Pancreas (tissue), 10 donors: ENCODE measurements around the gene SFXN3. TPM values are rescaled to one million over a fixed set of nuclear protein-coding genes. Genes with fewer than 3 reads are reported as not detected.

Experiments
- ATAC-seq, 4 donors: fragments of 200-7000 bp; cut with Tn5 transposase; one replicate each; pipeline versions ENCODE4 v1.8.0 to v1.9.1; 2020; ENCODE audit warnings: mild to moderate bottlenecking in 4 of 4, moderate library complexity in 4 of 4
- DNase-seq, 6 donors: peaks; one replicate each; pipeline ENCODE4 v3.0.0-alpha.2; 2020
- FAIRE-seq: peaks from 2 replicates; lab custom pipeline; 2012; peaks lifted over from hg19 to GRCh38; lab: Jason Lieb, UNC
- H3K27ac ChIP-seq, 4 donors: fragments of 200-600 bp; sonication (generic); 1 replicate in 3 of 4; 2 replicates in 1 of 4; pipeline versions ENCODE4 v1.5.0 to v1.8.0; 2020
- H3K27me3 ChIP-seq, 4 donors: fragments of 200-600 bp; one replicate each; pipeline ENCODE4 v1.8.0; 2021
- H3K36me3 ChIP-seq, 3 donors: fragments of 200-600 bp; sonication (generic) in 1 of 3; one replicate each; pipeline versions ENCODE4 v1.5.0 to v1.8.0; 2020 to 2021
- H3K4me1 ChIP-seq, 3 donors: fragments of 200-600 bp; one replicate each; pipeline ENCODE4 v1.8.0; 2021
- H3K4me3 ChIP-seq, 4 donors: fragments of 200-600 bp; sonication (generic) in 2 of 4; one replicate each; pipeline versions ENCODE4 v1.5.0 to v1.8.0; 2020 to 2021
- H3K9me3 ChIP-seq, 4 donors: fragments of 200-600 bp; one replicate each; pipeline ENCODE4 v1.8.0; 2021
- WGBS, 2 donors: extraction: QIAGEN DNeasy Blood & Tissue Kit; methylation state at CpG; one replicate each; pipeline ENCODE4 v1.1.7; 2013; 5-methylcytosine and 5-hydroxymethylcytosine counted together
- intact Hi-C, 3 donors: fragments of 100-400 bp; cut with DNase I; formaldehyde crosslinking; loops; one replicate each; pipeline versions ENCODE4 v1.11.1 to v1.14.2; 2022
- polyA plus RNA-seq, 2 donors: library from polyadenylated mRNA; stranded (reverse); fragments of 200-250 nt; gene quantifications; one replicate each; pipeline ENCODE4 v1.2.3, GENCODE V29; 2013
- total RNA-seq, 6 donors: library from RNA; stranded (reverse); fragmentation: NEBNext Ultra II Directional in 4 of 6; extraction: Animal tissue kit (Norgen Biotek cat#: 25700) in 4 of 6; gene quantifications; one replicate each; pipeline versions ENCODE4 v1.2.1 to v1.2.4, GENCODE V29; 2021 to 2023
- TF ChIP-seq, protein P1 (sequence below), 4 donors: fragments of 200-600 bp; sonication (generic) in 3 of 4; IDR thresholded peaks; one replicate each; pipeline versions ENCODE4 v1.5.0 to v1.8.0; 2021; ENCODE audit warnings: antibody characterized with exemption in 4 of 4
- donor health status: healthy with polysubstance abuse.
- donor health status: DM: no; HTN: no; CAD: no; lungs with moderate emphysema.
- donor health status: DM: no; HTN: no; CAD: no.
- donor health status: control.
- donor health status: control.
- donor health status: Bipolar disorder and iron deficiency.
- donor health status: DM: yes; HTN: yes; CAD: no.
- donor health status: DM: no; HTN: no; CAD: no.
- donor health status: DM: no; HTN: no; CAD: no.
- donor health status: DM: yes; HTN: yes; CAD: no.

The SFXN3 gene
- total and polyA plus RNA-seq, 8 donors: 8.2 to 33.5 (median 16.4) TPM

DNA sequence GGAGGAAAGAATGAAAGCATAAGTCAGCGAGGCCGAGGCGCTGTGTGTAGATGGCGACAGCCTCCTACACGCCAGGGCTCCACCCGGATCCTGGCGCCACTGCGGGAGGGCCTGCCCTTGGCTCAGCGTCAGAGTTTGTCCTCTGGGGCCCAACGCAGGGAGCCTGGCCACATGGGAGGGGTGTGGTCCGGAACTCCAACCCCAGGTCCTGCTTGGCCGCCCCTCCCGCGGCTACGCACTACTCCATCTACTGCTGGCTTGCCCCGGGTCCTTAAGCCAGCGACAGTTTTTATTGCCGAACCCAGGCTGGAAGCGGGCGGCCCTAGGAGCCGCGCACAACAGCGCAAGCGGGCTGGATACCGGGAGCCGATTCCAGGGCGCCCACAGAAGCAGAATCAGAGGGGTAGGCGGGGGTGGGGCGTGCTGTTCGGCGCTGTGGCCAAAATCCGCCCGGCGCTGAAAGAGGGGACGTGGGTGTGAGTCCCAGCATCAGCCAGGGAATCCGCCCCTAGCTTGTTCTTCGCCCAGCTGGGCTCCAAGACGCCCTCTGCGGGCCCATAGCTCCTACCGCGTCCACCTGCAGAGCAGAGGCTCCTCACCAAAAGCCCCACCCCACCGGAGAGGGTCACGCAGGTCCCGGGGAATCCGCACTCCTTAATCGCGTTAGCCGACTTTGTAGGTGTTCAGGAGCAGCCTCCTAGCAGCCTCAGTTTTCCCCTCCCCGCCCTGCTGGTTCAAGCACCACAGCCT, 35.3 kb downstream of the SFXN3 start:
- FAIRE-seq: no peak
- peaks cover 4 to 11% (median 6%) of the 10 kb centered on the region in 3 donors for H3K4me1 ChIP-seq

DNA sequence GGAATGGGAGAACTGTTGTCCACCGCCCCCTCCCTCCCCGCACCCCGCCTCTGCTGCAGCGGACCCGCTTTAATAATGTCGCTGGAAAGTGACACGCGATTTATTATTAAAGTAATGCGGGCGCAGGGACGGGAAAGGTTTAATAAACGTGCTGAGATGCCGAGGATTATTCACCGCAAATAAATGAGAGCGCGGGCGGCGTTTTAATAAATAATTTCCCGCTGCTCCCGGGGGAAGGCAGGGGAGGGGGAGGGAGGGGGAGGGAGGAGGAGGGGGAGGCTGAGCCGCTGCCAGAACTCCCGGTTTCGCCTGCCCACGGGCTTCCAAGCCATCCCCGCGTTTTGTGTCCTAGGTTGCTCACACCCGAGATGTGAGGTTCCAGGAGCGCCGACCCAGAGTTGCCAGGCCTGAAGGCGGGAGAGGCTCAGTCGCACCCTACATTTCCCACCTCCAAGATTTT, 35.9 kb downstream of the SFXN3 start:
- no peak overlapping the region for H3K27ac ChIP-seq
- peak overlapping the region; percentile 34 to 62 (median 46) for H3K4me3 ChIP-seq
- TF ChIP-seq, protein P1, sequence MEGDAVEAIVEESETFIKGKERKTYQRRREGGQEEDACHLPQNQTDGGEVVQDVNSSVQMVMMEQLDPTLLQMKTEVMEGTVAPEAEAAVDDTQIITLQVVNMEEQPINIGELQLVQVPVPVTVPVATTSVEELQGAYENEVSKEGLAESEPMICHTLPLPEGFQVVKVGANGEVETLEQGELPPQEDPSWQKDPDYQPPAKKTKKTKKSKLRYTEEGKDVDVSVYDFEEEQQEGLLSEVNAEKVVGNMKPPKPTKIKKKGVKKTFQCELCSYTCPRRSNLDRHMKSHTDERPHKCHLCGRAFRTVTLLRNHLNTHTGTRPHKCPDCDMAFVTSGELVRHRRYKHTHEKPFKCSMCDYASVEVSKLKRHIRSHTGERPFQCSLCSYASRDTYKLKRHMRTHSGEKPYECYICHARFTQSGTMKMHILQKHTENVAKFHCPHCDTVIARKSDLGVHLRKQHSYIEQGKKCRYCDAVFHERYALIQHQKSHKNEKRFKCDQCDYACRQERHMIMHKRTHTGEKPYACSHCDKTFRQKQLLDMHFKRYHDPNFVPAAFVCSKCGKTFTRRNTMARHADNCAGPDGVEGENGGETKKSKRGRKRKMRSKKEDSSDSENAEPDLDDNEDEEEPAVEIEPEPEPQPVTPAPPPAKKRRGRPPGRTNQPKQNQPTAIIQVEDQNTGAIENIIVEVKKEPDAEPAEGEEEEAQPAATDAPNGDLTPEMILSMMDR (IDR thresholded peaks at IDR 0.05): no peak
- H3K36me3 ChIP-seq: no peaks in the 10 kb centered on the region
- ATAC-seq: peak; percentile 21 to 29 (median 26)
- no peaks in the 10 kb centered on the region for H3K27me3 ChIP-seq
- DNase-seq: peak in 1 of 6 donors; percentile 37
- WGBS, 2 donors: 1% methylated on average over 30 to 31 of the region's 31 CpGs
- H3K4me1 ChIP-seq: peaks cover 4 to 11% (median 6%) of the 10 kb centered on the region in 3 donors
- no peak for FAIRE-seq
- no peaks in the 10 kb centered on the region for H3K9me3 ChIP-seq
- intact Hi-C loops: no loop called here

More for the DNA sequence above, 35.3 kb downstream of the SFXN3 start:
- TF ChIP-seq, protein P1 (IDR thresholded peaks at IDR 0.05): peak in 2 of 4 donors; percentile 9 to 12
- peak overlapping the region; percentile 16 to 62 (median 40) for H3K4me3 ChIP-seq
- intact Hi-C loops: no loop called here
- ATAC-seq (peak; percentile 58 to 84 (median 76)), DNase-seq (peak; percentile 60 to 87 (median 72))
- WGBS, 2 donors: 1 to 2% methylated on average over 46 to 49 of the region's 49 CpGs
- peak overlapping the region in 2 of 4 donors; percentile 24 to 40 for H3K27ac ChIP-seq
- H3K9me3 ChIP-seq: no peaks in the 10 kb centered on the region
- H3K36me3 ChIP-seq: no peaks in the 10 kb centered on the region
- H3K27me3 ChIP-seq: no peaks in the 10 kb centered on the region

DNA sequence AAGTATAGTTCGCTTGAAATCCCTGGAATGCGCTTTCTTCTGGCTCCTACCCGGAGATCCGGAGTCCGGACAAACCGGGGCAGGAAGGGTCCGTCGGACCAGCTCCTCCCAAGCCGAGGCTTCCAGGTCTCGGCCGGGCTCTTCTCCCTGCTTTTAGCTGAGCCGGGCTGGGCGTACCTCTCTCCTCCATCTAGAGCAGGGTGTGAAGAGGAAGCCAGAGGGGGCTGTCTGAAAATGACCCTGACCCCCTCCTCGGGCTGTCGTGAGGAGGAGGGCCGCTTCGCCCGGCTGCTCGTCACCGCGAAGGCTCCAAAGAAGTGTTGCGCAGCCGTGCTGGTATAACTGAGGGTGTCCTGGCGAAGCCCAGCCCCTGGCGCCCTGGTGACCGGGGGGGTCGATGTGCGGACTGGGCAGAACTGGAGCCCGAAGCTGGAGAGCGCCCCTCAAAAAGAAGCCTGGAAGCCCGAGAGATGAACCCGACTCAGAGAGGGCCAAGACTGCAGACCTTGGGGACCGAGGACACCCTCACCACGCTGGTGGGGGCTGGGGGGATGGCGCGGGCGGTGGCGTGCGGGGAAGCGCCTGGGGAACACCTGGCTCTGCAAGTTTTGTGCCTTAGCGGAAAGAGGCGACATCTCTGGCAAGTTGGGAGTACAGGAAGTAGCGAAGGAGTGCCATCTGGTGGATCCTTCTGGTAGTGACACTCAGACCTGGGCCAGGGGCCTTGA, 36.5 kb downstream of the SFXN3 start:
- H3K4me1 ChIP-seq: peaks cover 4 to 11% (median 5%) of the 10 kb centered on the region in 3 donors
- TF ChIP-seq, protein P1 (IDR thresholded peaks at IDR 0.05): peak; percentile 77 to 87 (median 86)
- no peaks in the 10 kb centered on the region for H3K9me3 ChIP-seq
- no peaks in the 10 kb centered on the region for H3K36me3 ChIP-seq
- peak overlapping the region; percentile 34 to 62 (median 46) for H3K4me3 ChIP-seq
- peak; percentile 80 to 88 (median 82) for ATAC-seq
- DNase-seq: peak; percentile 69 to 86 (median 78)
- WGBS, 2 donors: 1% methylated on average over 43 of the region's 43 CpGs
- intact Hi-C loops: no loop called here
- no peak for FAIRE-seq
- no peak overlapping the region for H3K27ac ChIP-seq
- H3K27me3 ChIP-seq: no peaks in the 10 kb centered on the region

DNA sequence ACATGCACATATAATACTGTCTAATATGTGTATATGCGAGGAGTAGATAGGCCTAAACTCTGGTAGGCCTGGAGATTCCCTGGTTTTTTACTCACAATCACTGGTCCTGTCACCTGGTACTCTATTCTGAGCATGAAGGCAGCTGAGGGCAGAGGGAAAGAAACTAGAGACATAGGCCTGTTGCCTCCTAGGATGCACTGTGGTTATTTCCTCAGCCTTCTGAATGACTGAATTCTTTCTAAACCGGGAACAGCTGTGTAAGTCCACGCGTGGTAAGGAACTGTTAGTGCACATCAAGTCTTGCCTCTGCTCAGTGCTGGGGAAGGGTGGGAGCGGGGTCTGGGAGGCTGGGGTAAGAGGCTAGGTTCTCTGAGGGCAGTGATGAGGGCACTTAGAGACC, 38.4 kb downstream of the SFXN3 start:
- Histone ChIP-seq H3K4me3 (no peak overlapping the region), H3K36me3 (no peaks in the 10 kb centered on the region), H3K27ac (no peak overlapping the region), H3K4me1 (peaks cover 0 to 8% (median 0%) of the 10 kb centered on the region in 3 donors), H3K27me3 (no peaks in the 10 kb centered on the region), H3K9me3 (no peaks in the 10 kb centered on the region)
- DNase-seq: no peak
- no peak for ATAC-seq
- 82 to 85% methylated on average over 5 of the region's 5 CpGs for WGBS, 2 donors
- intact Hi-C loops: no loop called here
- no peak for FAIRE-seq
- TF ChIP-seq, protein P1 (IDR thresholded peaks at IDR 0.05): no peak
